IMR-90 (cell line): Measurements from ENCODE around the gene DZIP1L. TPM values are rescaled to one million over a fixed set of nuclear protein-coding genes. Genes with fewer than 3 reads are reported as not detected.

Source experiments
- ATAC-seq: fragments of 200-7000 bp; cut with Tn5 transposase; 2 replicates; pipeline ENCODE4 v1.9.1; 2020; ENCODE audit warnings: low read depth, mild to moderate bottlenecking, moderate library complexity
- BruUV-seq: library from RNA; stranded (reverse); fragments of 400-500 nt; replicated peaks from 2 replicates; lab custom pipeline; 2021; lab: Mats Ljungman, UMichigan
- CTCF ChIA-PET: fragments of 300-600 bp; formaldehyde crosslinking; extraction: SDS; loops from one replicate; lab custom pipeline; 2021; ENCODE audit warnings: antibody characterized with exemption; lab: Yijun Ruan, JAX
- POLR2A ChIA-PET: fragments of 300-600 bp; sonication (Branson Sonifier 250); formaldehyde crosslinking; loops from one replicate; lab custom pipeline; 2022; ENCODE audit warnings: antibody characterized with exemption; ENCODE audit not compliant: unreplicated experiment; lab: Charles Lee
- DNase-seq: peaks from one replicate; pipeline ENCODE4 v3.0.0; 2013
- H2AFZ ChIP-seq: replicated peaks from 2 replicates; pipeline ENCODE3; 2013; ENCODE audit warnings: low read length, mild to moderate bottlenecking; ENCODE audit not compliant: poor library complexity
- H2AK5ac ChIP-seq: 2 replicates; pipeline ENCODE4 v1.6.1; 2013; ENCODE audit warnings: low read depth, low read length, inconsistent platforms
- H2AK9ac ChIP-seq: replicated peaks from 2 replicates; pipeline ENCODE3; 2013; ENCODE audit warnings: mild to moderate bottlenecking, low read depth, low read length, moderate library complexity; ENCODE audit not compliant: poor library complexity
- H2BK120ac ChIP-seq: 2 replicates; pipeline ENCODE4 v1.6.1; 2013; ENCODE audit warnings: low read depth, low read length, inconsistent platforms
- H2BK15ac ChIP-seq: 3 replicates; pipeline ENCODE4 v1.6.1; 2013; ENCODE audit warnings: low read depth, low read length, inconsistent platforms
- H2BK20ac ChIP-seq: 2 replicates; pipeline ENCODE4 v1.6.1; 2013; ENCODE audit warnings: low read depth, mild to moderate bottlenecking, inconsistent platforms, low read length, moderate library complexity
- H2BK5ac ChIP-seq: 2 replicates; pipeline ENCODE4 v1.6.1; 2013; ENCODE audit warnings: mild to moderate bottlenecking, low read depth, low read length, inconsistent platforms; ENCODE audit not compliant: poor library complexity, severe bottlenecking
- H3K14ac ChIP-seq: replicated peaks from 2 replicates; pipeline ENCODE4 v1.6.1; 2013; ENCODE audit warnings: low read depth, low read length, inconsistent platforms
- H3K18ac ChIP-seq: 2 replicates; pipeline ENCODE4 v1.6.1; 2013; ENCODE audit warnings: low read depth, low read length, control low read depth
- H3K23ac ChIP-seq: 2 replicates; pipeline ENCODE4 v1.6.1; 2013; ENCODE audit warnings: low read depth, low read length, inconsistent platforms
- H3K27ac ChIP-seq: 2 replicates; pipeline ENCODE4 v1.5.1; 2013; ENCODE audit warnings: mild to moderate bottlenecking, control low read depth, low read length; ENCODE audit not compliant: insufficient read depth
- H3K27me3 ChIP-seq: 2 replicates; pipeline ENCODE4 v1.6.1; 2013; ENCODE audit warnings: low read length; ENCODE audit not compliant: control insufficient read depth, insufficient read depth
- H3K36me3 ChIP-seq: 2 replicates; pipeline ENCODE4 v1.6.1; 2013; ENCODE audit warnings: low read length, mixed read lengths; ENCODE audit not compliant: control insufficient read depth, insufficient read depth
- H3K4ac ChIP-seq: 2 replicates; pipeline ENCODE4 v1.6.1; 2013; ENCODE audit warnings: low read depth, low read length, inconsistent platforms
- H3K4me1 ChIP-seq: 2 replicates; pipeline ENCODE4 v1.6.1; 2013; ENCODE audit warnings: low read length, mixed read lengths; ENCODE audit not compliant: control insufficient read depth, insufficient read depth
- H3K4me2 ChIP-seq: 2 replicates; pipeline ENCODE4 v1.6.1; 2013; ENCODE audit warnings: low read depth, mild to moderate bottlenecking, control low read depth, low read length, moderate library complexity
- H3K4me3 ChIP-seq: 2 replicates; pipeline ENCODE4 v1.5.1; 2013; ENCODE audit warnings: low read depth, mild to moderate bottlenecking, control low read depth, low read length, moderate library complexity; ENCODE audit not compliant: insufficient read depth
- H3K56ac ChIP-seq: 2 replicates; pipeline ENCODE4 v1.6.1; 2013; ENCODE audit warnings: low read length, inconsistent platforms; ENCODE audit not compliant: insufficient read depth; ENCODE audit errors: extremely low read depth
- H3K79me1 ChIP-seq, 2 experiments: 2 replicates each; pipeline ENCODE4 v1.6.1; 2013; ENCODE audit warnings: low read length in 2 of 2, inconsistent platforms in 1 of 2, low read depth in 1 of 2
- H3K9ac ChIP-seq: 2 replicates; pipeline ENCODE4 v1.6.1; 2013; ENCODE audit warnings: low read depth, low read length, control low read depth
- H3K9me1 ChIP-seq: 2 replicates; pipeline ENCODE4 v1.6.1; 2013; ENCODE audit warnings: low read length, inconsistent platforms; ENCODE audit not compliant: insufficient read depth
- H3K9me3 ChIP-seq: 2 replicates; pipeline ENCODE4 v1.6.1; 2013; ENCODE audit warnings: low read length; ENCODE audit not compliant: control insufficient read depth, insufficient read depth
- H4K20me1 ChIP-seq: 2 replicates; pipeline ENCODE4 v1.6.1; 2013; ENCODE audit warnings: low read length, inconsistent platforms; ENCODE audit not compliant: insufficient read depth
- H4K5ac ChIP-seq: 2 replicates; pipeline ENCODE4 v1.6.1; 2013; ENCODE audit warnings: mild to moderate bottlenecking, low read depth, low read length, control low read depth
- H4K8ac ChIP-seq, 2 experiments: 2 replicates each; pipeline ENCODE4 v1.6.1; 2013; ENCODE audit warnings: low read depth in 2 of 2, low read length in 2 of 2, control low read depth in 1 of 2, inconsistent platforms in 1 of 2
- H4K91ac ChIP-seq: 2 replicates; pipeline ENCODE4 v1.6.1; 2013; ENCODE audit warnings: low read depth, low read length, inconsistent platforms; ENCODE audit not compliant: insufficient read depth
- BHLHE40 ChIP-seq: fragments of 150-350 bp; IDR thresholded peaks from 2 replicates; pipeline ENCODE4 v1.6.1; 2016; ENCODE audit warnings: mild to moderate bottlenecking, low read depth, low read length
- MXI1 ChIP-seq: IDR thresholded peaks from 2 replicates; pipeline ENCODE4 v1.6.1; 2012; ENCODE audit warnings: low read depth, mild to moderate bottlenecking, low read length, moderate library complexity, borderline replicate concordance
- NFE2L2 ChIP-seq: fragments of 150-350 bp; IDR thresholded peaks from 2 replicates; pipeline ENCODE4 v1.6.1; 2016; ENCODE audit warnings: low read depth, mild to moderate bottlenecking, low read length
- RCOR1 ChIP-seq: IDR thresholded peaks from 2 replicates; pipeline ENCODE4 v1.6.1; 2012; ENCODE audit warnings: mild to moderate bottlenecking, low read length, improper control_type of control experiment; ENCODE audit not compliant: insufficient replicate concordance
- WGBS, 2 experiments: methylation state at CpG; one replicate each; pipeline versions ENCODE4 v1.1.5 to v1.1.7; 2013; ENCODE audit warnings: missing lambda C conversion rate in 2 of 2; ENCODE audit not compliant: insufficient read length in 1 of 2; ENCODE audit errors: extremely low coverage in 2 of 2; 5-methylcytosine and 5-hydroxymethylcytosine counted together
- dilution Hi-C: fragments of 300-500 bp; cut with HindIII; formaldehyde crosslinking; loops from one replicate; pipeline ENCODE4 v1.14.3; 2018; ENCODE audit warnings: low sequenced_read_pairs; ENCODE audit not compliant: unreplicated experiment
- in situ Hi-C: fragments of 300-500 bp; cut with MboI; formaldehyde crosslinking; loops from 3 replicates; pipeline ENCODE4 v1.14.3; 2019; ENCODE audit warnings: low sequenced_read_pairs, inconsistent platforms, mixed read lengths
- intact Hi-C: fragments of 100-400 bp; cut with micrococcal nuclease; formaldehyde crosslinking; loops from 2 replicates; pipeline ENCODE4 v1.10.0; 2022
- polyA plus RNA-seq, 3 experiments: library from polyadenylated mRNA; depleted of rRNA; stranded (reverse); fragments of >200 nt; gene quantifications; 2 replicates each; pipeline ENCODE4 v1.2.3, GENCODE V29; 2012; ENCODE audit warnings: low replicate concordance in 1 of 3
- total RNA-seq: library from RNA; depleted of rRNA; stranded (reverse); fragments of >200 nt; gene quantifications from 2 replicates; pipeline ENCODE4 v1.2.3, GENCODE V29; 2012; rRNA removed
- TF ChIP-seq, protein P1 (sequence below): fragments of 150-350 bp; IDR thresholded peaks from 2 replicates; pipeline ENCODE4 v1.6.1; 2016; ENCODE audit warnings: low read depth, mild to moderate bottlenecking, low read length, moderate library complexity, borderline replicate concordance

Gene DZIP1L
- total and polyA plus RNA-seq, 2 of the 4 experiments (the other 2 are of a cell fraction): 12.9 to 14.7 TPM

DNA sequence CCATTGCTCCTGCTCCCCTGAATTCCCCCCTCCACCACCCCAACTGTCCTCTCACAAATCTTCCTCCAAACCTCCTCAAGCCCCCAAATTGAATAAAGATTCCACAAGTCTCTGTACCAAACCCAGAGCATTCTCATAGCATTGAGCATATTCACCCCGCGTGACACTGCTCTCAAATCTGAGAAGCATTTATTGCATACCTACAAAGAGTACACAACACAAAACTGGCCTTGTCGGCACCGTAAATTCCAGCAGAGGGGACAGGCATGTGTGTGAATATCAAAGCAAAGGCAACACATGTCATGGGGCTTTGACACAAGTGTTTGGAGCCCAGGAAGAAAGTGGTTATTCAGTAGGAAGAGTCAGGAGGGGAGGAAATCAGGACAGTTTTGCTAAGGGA, 102.9 kb downstream of the DZIP1L start:
- H2AK9ac ChIP-seq: no peak overlapping the region
- no peak overlapping the region for H3K18ac ChIP-seq
- intact Hi-C loops: no loop called here
- no peak overlapping the region for H4K8ac ChIP-seq
- POLR2A ChIA-PET: no interaction called here
- no peak for TF ChIP-seq BHLHE40
- TF ChIP-seq, protein P1, sequence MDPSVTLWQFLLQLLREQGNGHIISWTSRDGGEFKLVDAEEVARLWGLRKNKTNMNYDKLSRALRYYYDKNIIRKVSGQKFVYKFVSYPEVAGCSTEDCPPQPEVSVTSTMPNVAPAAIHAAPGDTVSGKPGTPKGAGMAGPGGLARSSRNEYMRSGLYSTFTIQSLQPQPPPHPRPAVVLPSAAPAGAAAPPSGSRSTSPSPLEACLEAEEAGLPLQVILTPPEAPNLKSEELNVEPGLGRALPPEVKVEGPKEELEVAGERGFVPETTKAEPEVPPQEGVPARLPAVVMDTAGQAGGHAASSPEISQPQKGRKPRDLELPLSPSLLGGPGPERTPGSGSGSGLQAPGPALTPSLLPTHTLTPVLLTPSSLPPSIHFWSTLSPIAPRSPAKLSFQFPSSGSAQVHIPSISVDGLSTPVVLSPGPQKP: no peak
- TF ChIP-seq NFE2L2: no peak
- TF ChIP-seq MXI1: no peak
- TF ChIP-seq RCOR1: no peak
- H3K27ac ChIP-seq: no peak overlapping the region
- no peaks in the 10 kb centered on the region; the same call in 1 of the 2 replicates for H3K9me1 ChIP-seq
- no peaks in the 10 kb centered on the region for H3K79me1 ChIP-seq
- no peak overlapping the region for H4K5ac ChIP-seq
- H3K9me3 ChIP-seq: no peaks in the 10 kb centered on the region
- no peak overlapping the region for H3K23ac ChIP-seq
- H3K9ac ChIP-seq: no peak overlapping the region
- H4K91ac ChIP-seq: no peak overlapping the region
- no peak overlapping the region for H2AFZ ChIP-seq
- no peak overlapping the region for H3K14ac ChIP-seq
- H3K36me3 ChIP-seq: no peaks in the 10 kb centered on the region; the same call in 1 of the 2 replicates
- DNase-seq: no peak
- H3K4me3 ChIP-seq: no peak overlapping the region
- H2BK5ac ChIP-seq: no peak overlapping the region
- no peak overlapping the region for H2BK20ac ChIP-seq
- CTCF ChIA-PET: interaction anchor here (0.7 kb wide), 1 partner anchor 1151 kb away, joined by 3 read pairs; no protein-coding TSS in a partner anchor
- H3K4me1 ChIP-seq: no peaks in the 10 kb centered on the region
- H2BK15ac ChIP-seq: no peak overlapping the region
- dilution Hi-C loops: no loop called here
- no peak overlapping the region for H2AK5ac ChIP-seq
- in situ Hi-C loops: no loop called here
- no peaks in the 10 kb centered on the region for H3K27me3 ChIP-seq
- no TSS peak for BruUV-seq
- H3K56ac ChIP-seq: no peak overlapping the region
- ATAC-seq: no peak
- H4K20me1 ChIP-seq: no peaks in the 10 kb centered on the region
- no CpG with 5 or more reads among the region's 4 CpGs for WGBS, 2 experiments
- no peak overlapping the region for H3K4ac ChIP-seq
- no peak overlapping the region for H2BK120ac ChIP-seq
- H3K4me2 ChIP-seq: no peak overlapping the region

Other genes with a start within 250 kb of the DZIP1L start
- not detected in 2 replicates for gene CLDN18, start 105.4 kb downstream of the DZIP1L start, total RNA-seq
- not detected in 2 replicates for gene CLDN18, start 105.4 kb downstream of the DZIP1L start, polyA plus RNA-seq (2012; rRNA removed)
- not detected in 2 replicates for gene A4GNT, start 16.8 kb upstream of the DZIP1L start, total RNA-seq
- gene A4GNT, start 16.8 kb upstream of the DZIP1L start, polyA plus RNA-seq (2012; rRNA removed): not detected in 2 replicates
- 12.5 and 17.5 TPM in 2 replicates for gene DBR1, start 59.3 kb upstream of the DZIP1L start, total RNA-seq
- gene DBR1, start 59.3 kb upstream of the DZIP1L start, polyA plus RNA-seq (2012; rRNA removed): 6.9 and 7.6 TPM in 2 replicates
- 66.7 and 75.1 TPM in 2 replicates for gene ARMC8, start 71.7 kb upstream of the DZIP1L start, total RNA-seq
- gene ARMC8, start 71.7 kb upstream of the DZIP1L start, polyA plus RNA-seq (2012; rRNA removed): 39.1 and 45.7 TPM in 2 replicates
- gene NME9, start 214.2 kb upstream of the DZIP1L start, total RNA-seq: not detected in 2 replicates
- gene NME9, start 214.2 kb upstream of the DZIP1L start, polyA plus RNA-seq (2012; rRNA removed): not detected in 2 replicates
- 56.1 and 59.3 TPM in 2 replicates for gene MRAS, start 233.0 kb upstream of the DZIP1L start, total RNA-seq
- 48.1 and 60.6 TPM in 2 replicates for gene MRAS, start 233.0 kb upstream of the DZIP1L start, polyA plus RNA-seq (2012; rRNA removed)